ENCODE results near the gene OVCH1. TPM values are rescaled to one million over a fixed set of nuclear protein-coding genes. Genes with fewer than 3 reads are reported as not detected.
A peak's percentile ranks its signal among the peaks of the same experiment; 100 is the strongest.

Gene OVCH1
- total and polyA plus RNA-seq, 10 of the 15 experiments (the other 5 are each of a cell fraction or from before 2014, with no cell fraction given), result 0.15 TPM; not detected in 9

DNA sequence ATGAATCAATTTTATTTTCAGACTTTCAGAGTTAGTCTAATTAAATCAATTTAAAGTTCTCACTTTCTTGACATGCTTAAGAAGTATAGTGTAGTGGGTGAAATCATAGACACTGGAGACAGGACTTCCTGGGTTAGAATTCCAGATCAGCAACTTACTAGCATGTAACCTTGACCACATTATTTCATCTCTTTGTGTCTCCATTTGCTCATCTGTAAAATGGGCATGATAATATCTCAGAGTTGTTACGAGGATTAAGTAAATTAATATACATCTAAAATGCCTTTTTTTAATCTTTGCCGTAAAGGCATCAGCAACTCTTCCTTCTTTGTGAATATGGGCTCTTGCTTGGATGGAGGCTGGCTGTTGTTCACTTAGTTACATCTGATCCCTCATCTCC, 115.2 kb downstream of the OVCH1 start (continued):
- TF ChIP-seq HCFC1 (IDR thresholded peaks at IDR 0.05; ENCODE audit: low read length), result no peak
- no peak for TF ChIP-seq CHD1 (IDR thresholded peaks at IDR 0.05; ENCODE audit: low read depth, low read length)
- TF ChIP-seq CBFB (IDR thresholded peaks at IDR 0.05; ENCODE audit: low read depth), result no peak

GRCh38 chr12:29380536-29381523, 116.7 kb downstream of the OVCH1 start, which contains the start of gene ERGIC2:
Gene ERGIC2 (minus strand): TSS chr12:29381172. CDS start chr12:29371633, 9,539 bp downstream.
- intact Hi-C loops (cut with micrococcal nuclease; ENCODE audit: unreplicated experiment), result loop anchor here (2.0 kb wide), 1 partner anchor 48 kb away; no protein-coding TSS in a partner anchor
- under 1% methylated on average over 55 of the region's 55 CpGs for WGBS (ENCODE audit: insufficient coverage, insufficient replicate concordance, low lambda C conversion rate, missing lambda C conversion rate)
- no peaks in the 10 kb centered on the region for H3K27me3 ChIP-seq (replicated peaks in 1 of 2; ENCODE audit: control insufficient read depth in 2 of 2, insufficient read depth in 2 of 2, low read length in 1 of 2)
- H2AFZ ChIP-seq (ENCODE audit: control insufficient read depth, low read depth, low read length), result peak within 1 kb of the TSS; percentile 99
- FAIRE-seq, result peak; percentile 89
- in situ Hi-C loops (cut with MboI), result no loop called here
- H3K9ac ChIP-seq (ENCODE audit: control insufficient read depth, insufficient read depth, low read length), result peak within 1 kb of the TSS; percentile 97
- no peaks in the 10 kb centered on the region for H4K20me1 ChIP-seq (ENCODE audit: control insufficient read depth, insufficient read depth)
- POLR2A ChIA-PET, result interaction anchor here (0.5 to 1.1 kb wide), 4 partner anchors 16 to 1519 kb away, joined by 3 to 4 read pairs (median 3); no protein-coding TSS in a partner anchor
- H3K27ac ChIP-seq (ENCODE audit: control insufficient read depth, insufficient read depth), result peak within 1 kb of the TSS; percentile 94
- no peaks in the 10 kb centered on the region; the same call in 1 of the 3 replicates for H3K9me3 ChIP-seq (replicated peaks; ENCODE audit: control insufficient read depth, insufficient read depth, low read length)
- TSS peak; percentile 81 for BruUV-seq (replicated peaks)
- peak within 1 kb of the TSS; percentile 90 for H3K4me2 ChIP-seq (ENCODE audit: control insufficient read depth, insufficient read depth)
- peak within 1 kb of the TSS; percentile 81 for H3K4me3 ChIP-seq
- SMC1A ChIA-PET (ENCODE audit: uncharacterized antibody, unreplicated experiment), result interaction anchor here (1.1 to 1.9 kb wide), 4 partner anchors 16 to 46 kb away, joined by 3 to 4 read pairs (median 4); no protein-coding TSS in a partner anchor
- peaks cover 42% of the 10 kb centered on the region for H3K79me2 ChIP-seq (ENCODE audit: control insufficient read depth, insufficient read depth, low read length)
- peak; percentile 98 for DNase-seq (ENCODE audit: low read depth, low spot score)
- ATAC-seq, result peak; percentile 95
- H3K4me1 ChIP-seq (ENCODE audit: control insufficient read depth, insufficient read depth, low read length), result peaks cover 3% of the 10 kb centered on the region; the same call in 1 of the 2 replicates
- H3K36me3 ChIP-seq (ENCODE audit: control insufficient read depth in 2 of 2, insufficient read depth in 2 of 2, low read length in 1 of 2), result 0 out of 4 replicates have a peak, but pooled peaks cover 0 to 3% of the 10 kb centered on the region in 2 experiments
- CTCF ChIA-PET, result interaction anchor here (1.1 to 1.4 kb wide), 3 partner anchors 18 to 138 kb away, joined by 3 to 7 read pairs (median 3); no protein-coding TSS in a partner anchor
- RAD21 ChIA-PET (ENCODE audit: unreplicated experiment), result interaction anchor here (0.6 to 1.3 kb wide), 4 partner anchors 18 to 1314 kb away, joined by 3 to 5 read pairs (median 4); partner anchors contain the start of gene IPO8
- TF ChIP-seq EP300 (IDR thresholded peaks at IDR 0.05; ENCODE audit: borderline replicate concordance in 1 of 2, control insufficient read depth in 1 of 2, low read depth in 2 of 2, low read length in 2 of 2), result 0 out of 4 replicates have a peak, but pooled peaks of 1 of the 2 experiments have one; percentile 5
- peak; percentile 94 for TF ChIP-seq CREM (IDR thresholded peaks at IDR 0.05; ENCODE audit: low read depth)
- TF ChIP-seq MXI1 (IDR thresholded peaks at IDR 0.05; ENCODE audit: low read depth, low read length), result peak; percentile 90
- TF ChIP-seq PRDM15 (CRISPR knock-in tag; IDR thresholded peaks at IDR 0.05), result no peak
- TF ChIP-seq POLR2AphosphoS5 (IDR thresholded peaks at IDR 0.05; ENCODE audit: low read length), result peak; percentile 78
- no peak for TF ChIP-seq RAD51 (IDR thresholded peaks at IDR 0.05)
- peak; percentile 27; the same call in 1 of the 2 replicates for TF ChIP-seq NBN (IDR thresholded peaks at IDR 0.05)
- no peak for TF ChIP-seq MEF2A (IDR thresholded peaks at IDR 0.05; ENCODE audit: insufficient read depth, low read depth, low read length)
- TF ChIP-seq TARDBP (IDR thresholded peaks at IDR 0.05; ENCODE audit: borderline replicate concordance), result no peak
- TF ChIP-seq POLR2A (IDR thresholded peaks at IDR 0.05; ENCODE audit: low read depth, low read length), result peak; percentile 62
- TF ChIP-seq IKZF1 (conservative IDR thresholded peaks at IDR 0.05), result peak; percentile 32; the same call in 1 of the 2 replicates

Measured in GM12878 (cell line).